Right lobe of liver (tissue), 6 donors: ENCODE data around the gene PXDN. TPM values are rescaled to one million over a fixed set of nuclear protein-coding genes. Genes with fewer than 3 reads are reported as not detected.

Experiments
- ATAC-seq, 4 donors: fragments of 200-7000 bp; cut with Tn5 transposase; one replicate each; pipeline ENCODE4 v1.9.1; 2020; ENCODE audit warnings: mild to moderate bottlenecking in 4 of 4, moderate library complexity in 4 of 4
- DNase-seq, 3 donors: peaks; one replicate each; pipeline ENCODE4 v3.0.0-alpha.2; 2020
- H3K27ac ChIP-seq, 3 donors: fragments of 200-600 bp; one replicate each; pipeline ENCODE4 v1.8.0; 2022
- H3K27me3 ChIP-seq, 2 donors: fragments of 200-600 bp; one replicate each; pipeline ENCODE4 v1.8.0; 2022
- H3K36me3 ChIP-seq, 4 donors: fragments of 200-600 bp; sonication (generic) in 1 of 4; one replicate each; pipeline versions ENCODE4 v1.5.1 to v1.8.0; 2017 to 2022; ENCODE audit warnings: control low read depth in 1 of 4
- H3K4me1 ChIP-seq, 4 donors: fragments of 200-600 bp; sonication (generic) in 1 of 4; one replicate each; pipeline versions ENCODE4 v1.5.1 to v1.8.0; 2017 to 2022; ENCODE audit warnings: control low read depth in 1 of 4
- H3K4me3 ChIP-seq, 3 donors: fragments of 200-600 bp; one replicate each; pipeline ENCODE4 v1.8.0; 2022
- H3K9me3 ChIP-seq, 4 donors: fragments of 200-600 bp; sonication (generic) in 1 of 4; one replicate each; pipeline versions ENCODE4 v1.5.1 to v1.8.0; 2017 to 2022; ENCODE audit warnings: control low read depth in 1 of 4
- CTCF ChIP-seq, 4 donors: fragments of 200-600 bp in 3 of 4; fragments of 450-650 bp in 1 of 4; IDR thresholded peaks; one replicate each; pipeline versions ENCODE4 v1.5.1 to v1.8.0; 2016 to 2022; ENCODE audit warnings: antibody characterized with exemption in 4 of 4, mild to moderate bottlenecking in 2 of 4
- POLR2A ChIP-seq: fragments of 450-650 bp; IDR thresholded peaks from one replicate; pipeline ENCODE4 v1.6.1; 2017; ENCODE audit warnings: antibody characterized with exemption, mild to moderate bottlenecking
- WGBS: methylation state at CpG from one replicate; pipeline ENCODE4 v1.1.6; 2018; ENCODE audit warnings: low coverage, low lambda C conversion rate; ENCODE audit not compliant: insufficient coverage; ENCODE audit errors: missing lambda C conversion rate; 5-methylcytosine and 5-hydroxymethylcytosine counted together
- intact Hi-C, 2 donors: fragments of 100-400 bp; cut with DNase I; formaldehyde crosslinking; loops; one replicate each; pipeline versions ENCODE4 v1.11.2 to v1.14.1; 2022
- total RNA-seq, 6 experiments: library from RNA; depleted of rRNA in 2 of 6; stranded (reverse); fragments of >200 nt in 2 of 6; fragmentation: NEBNext Ultra II Directional in 3 of 6; extraction: Animal tissue kit (Norgen Biotek cat#: 25700) in 3 of 6; gene quantifications; one replicate each; pipeline versions ENCODE4 v1.1.0 to v1.2.4, GENCODE V29; 2016 to 2023
- donor health status: DM: no; HTN: yes; CAD: no.
- donor health status: DM: no; HTN: no; CAD: no.
- donor health status: DM: no; HTN: no; CAD: no.
- donor health status: DM: no; HTN: yes; CAD: no.
- donor health status: DM: no; HTN: yes; CAD: no.

PXDN gene
- total RNA-seq, 6 experiments from 2014 or later: 5.5 to 21.0 (median 11.4) TPM

- no peak overlapping the region for H3K27ac ChIP-seq
- no peak for DNase-seq
- no peaks in the 10 kb centered on the region for H3K4me1 ChIP-seq
- no peaks in the 10 kb centered on the region for H3K27me3 ChIP-seq
- TF ChIP-seq CTCF (IDR thresholded peaks at IDR 0.05): no peak
- intact Hi-C loops: no loop called here
- no peak overlapping the region for H3K4me3 ChIP-seq
- ATAC-seq: no peak
- WGBS: 70% methylated on average over 2 of the region's 14 CpGs
- no peaks in the 10 kb centered on the region for H3K9me3 ChIP-seq
- H3K36me3 ChIP-seq: no peaks in the 10 kb centered on the region
These were observed 65.7 kb downstream of the PXDN start for GRCh38 chr2:1678609-1679008.

GRCh38 chr2:1677821-1678165, 66.5 kb downstream of the PXDN start:
- Histone ChIP-seq H3K4me3 (no peak overlapping the region), H3K27ac (no peak overlapping the region), H3K36me3 (no peaks in the 10 kb centered on the region), H3K27me3 (no peaks in the 10 kb centered on the region), H3K4me1 (no peaks in the 10 kb centered on the region), H3K9me3 (no peaks in the 10 kb centered on the region)
- WGBS: no CpG with 5 or more reads among the region's 12 CpGs
- intact Hi-C loops: no loop called here
- DNase-seq (no peak), ATAC-seq (no peak)
- TF ChIP-seq CTCF (IDR thresholded peaks at IDR 0.05) (no peak), POLR2A (no peak)

GRCh38 chr2:1676913-1677820, 67.1 kb downstream of the PXDN start:
- intact Hi-C loops: no loop called here

GRCh38 chr2:1676091-1676912, 68.0 kb downstream of the PXDN start:
- ATAC-seq (no peak), DNase-seq (no peak)
- intact Hi-C loops: no loop called here
- WGBS: 72% methylated on average over 9 of the region's 26 CpGs
- no peaks in the 10 kb centered on the region for H3K9me3 ChIP-seq
- no peak overlapping the region for H3K27ac ChIP-seq
- no peak overlapping the region for H3K4me3 ChIP-seq
- H3K36me3 ChIP-seq: no peaks in the 10 kb centered on the region
- H3K4me1 ChIP-seq: no peaks in the 10 kb centered on the region
- no peak for TF ChIP-seq CTCF (IDR thresholded peaks at IDR 0.05)
- no peak for TF ChIP-seq POLR2A
- no peaks in the 10 kb centered on the region for H3K27me3 ChIP-seq

More at GRCh38 chr2:1676913-1677820, 67.1 kb downstream of the PXDN start:
- Histone ChIP-seq H3K36me3 (no peaks in the 10 kb centered on the region), H3K4me3 (no peak overlapping the region), H3K9me3 (no peaks in the 10 kb centered on the region), H3K4me1 (no peaks in the 10 kb centered on the region), H3K27me3 (no peaks in the 10 kb centered on the region), H3K27ac (no peak overlapping the region)
- DNase-seq: no peak
- no peak for ATAC-seq
- WGBS: 57% methylated on average over 3 of the region's 33 CpGs
- TF ChIP-seq POLR2A: no peak
- no peak for TF ChIP-seq CTCF (IDR thresholded peaks at IDR 0.05)
